Ammon's horn (tissue), 1 donor: Measurements from ENCODE around the gene CTNNA2.
A peak's percentile ranks its signal among the peaks of the same experiment; 100 is the strongest.
"Not testable (repeated sequence)": the region's sequence is repeated elsewhere in the genome, so short reads cannot be mapped to it uniquely, and the experiment has no call there.

Source experiments
- DNase-seq: peaks from one replicate; pipeline ENCODE4 v3.0.0-alpha.2; 2016; ENCODE audit warnings: low spot score

CTNNA2 gene

DNA sequence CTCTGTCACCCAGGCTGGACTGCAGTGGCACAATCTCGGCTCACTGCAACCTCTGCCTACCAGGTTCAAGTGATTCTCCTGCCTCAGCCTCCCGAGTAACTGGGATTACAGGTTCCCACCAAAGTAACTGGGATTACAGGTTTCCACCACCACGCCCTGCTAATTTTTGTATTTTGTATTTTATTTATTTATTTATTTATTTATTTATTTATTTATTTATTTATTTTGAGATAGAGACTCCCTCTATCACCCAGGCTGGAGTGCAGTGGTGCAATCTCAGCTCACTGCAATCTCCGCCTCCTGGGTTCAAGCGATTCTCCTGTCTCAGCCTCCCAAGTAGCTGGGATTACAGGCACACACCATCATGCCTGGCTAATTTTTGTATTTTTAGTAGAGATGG, 633.9 kb downstream of the CTNNA2 start:
- DNase-seq = not testable (repeated sequence)

DNA sequence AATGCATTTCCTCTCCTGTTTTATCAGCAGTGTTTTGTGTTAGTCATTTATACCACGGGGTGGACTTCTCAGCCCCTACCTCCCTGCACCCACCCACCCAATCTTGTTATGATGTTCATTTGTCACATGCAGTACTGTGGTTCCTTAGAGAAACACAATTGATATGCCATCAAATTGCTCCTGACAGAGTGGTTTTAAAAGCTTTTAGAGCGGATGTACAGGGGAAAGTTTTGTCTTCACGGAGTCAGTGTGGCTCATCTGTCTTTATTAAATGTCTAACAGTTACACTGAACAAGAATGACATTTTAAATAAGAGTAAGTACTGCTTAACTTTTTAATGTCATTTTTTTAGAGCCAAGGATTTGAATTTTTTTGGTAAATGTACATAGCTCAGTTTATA, 634.8 kb downstream of the CTNNA2 start:
- DNase-seq = no peak

- DNase-seq = no peak
These were observed 636.1 kb downstream of the CTNNA2 start for GRCh38 chr2:80148906-80149305.

DNA sequence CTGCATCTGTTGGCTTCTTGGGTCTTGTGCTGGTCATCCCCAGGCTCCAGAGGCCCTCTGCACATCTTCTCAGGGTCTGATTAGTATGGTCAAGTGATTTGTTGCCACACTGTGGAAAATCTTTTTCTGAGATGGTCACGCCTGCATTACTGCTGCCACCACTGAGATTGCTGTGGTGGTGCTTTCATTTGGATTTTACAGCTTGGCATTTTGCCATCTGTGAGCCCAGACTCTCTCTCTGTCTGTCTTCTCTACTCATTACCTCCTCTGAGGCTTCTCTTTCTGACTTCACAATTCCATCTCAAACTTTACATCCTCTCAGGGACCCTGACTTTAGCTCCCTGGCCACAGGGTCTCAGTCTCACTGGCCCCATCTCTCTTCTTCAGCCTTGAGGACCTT, 637.1 kb downstream of the CTNNA2 start:
- no peak for DNase-seq

DNA sequence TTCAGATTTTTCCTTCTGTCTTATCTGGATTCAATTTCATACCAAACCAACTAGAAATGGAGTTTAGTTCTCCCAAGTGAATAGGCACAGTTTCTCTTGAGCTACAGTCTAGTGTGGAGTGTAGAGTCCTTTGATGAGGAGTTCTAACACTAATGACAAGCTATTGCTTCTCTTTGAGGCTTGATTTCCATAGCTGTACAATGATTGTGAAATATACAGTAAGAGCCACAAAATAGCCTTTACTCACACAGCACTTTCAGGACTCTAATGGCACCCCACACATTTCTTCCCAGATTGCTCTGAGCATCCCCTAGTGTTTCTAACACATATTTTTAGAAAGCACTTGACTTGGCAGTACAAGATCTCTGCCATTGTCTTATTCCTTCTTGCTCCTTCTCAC, 638.4 kb downstream of the CTNNA2 start:
- DNase-seq = no peak

GRCh38 chr2:80151651-80152050, 638.8 kb downstream of the CTNNA2 start:
- no peak for DNase-seq

GRCh38 chr2:80153151-80153550, 640.3 kb downstream of the CTNNA2 start:
- DNase-seq = no peak

GRCh38 chr2:80153768-80154167, 640.9 kb downstream of the CTNNA2 start:
- no peak for DNase-seq

- DNase-seq = no peak
These were observed 641.5 kb downstream of the CTNNA2 start for GRCh38 chr2:80154231-80154915.

DNA sequence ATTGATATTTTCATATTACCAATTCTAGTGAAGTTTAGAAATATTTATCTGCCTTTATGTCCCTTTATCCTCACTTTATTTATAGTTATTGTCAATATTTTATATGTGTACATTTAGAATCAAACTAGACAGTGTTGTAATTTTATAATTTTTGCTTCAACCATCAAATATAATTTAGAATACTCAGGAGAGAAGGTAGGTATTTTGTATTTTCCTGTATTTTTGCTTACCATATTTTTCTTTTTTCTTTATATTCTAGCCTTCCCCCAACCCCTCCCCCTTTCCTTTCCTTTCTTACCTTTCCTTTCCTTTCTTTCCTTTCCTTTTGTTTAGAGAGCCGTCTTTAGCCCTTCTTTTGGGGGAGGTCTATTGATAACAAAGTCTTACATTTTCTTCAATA, 651.5 kb downstream of the CTNNA2 start:
- DNase-seq = no peak

DNA sequence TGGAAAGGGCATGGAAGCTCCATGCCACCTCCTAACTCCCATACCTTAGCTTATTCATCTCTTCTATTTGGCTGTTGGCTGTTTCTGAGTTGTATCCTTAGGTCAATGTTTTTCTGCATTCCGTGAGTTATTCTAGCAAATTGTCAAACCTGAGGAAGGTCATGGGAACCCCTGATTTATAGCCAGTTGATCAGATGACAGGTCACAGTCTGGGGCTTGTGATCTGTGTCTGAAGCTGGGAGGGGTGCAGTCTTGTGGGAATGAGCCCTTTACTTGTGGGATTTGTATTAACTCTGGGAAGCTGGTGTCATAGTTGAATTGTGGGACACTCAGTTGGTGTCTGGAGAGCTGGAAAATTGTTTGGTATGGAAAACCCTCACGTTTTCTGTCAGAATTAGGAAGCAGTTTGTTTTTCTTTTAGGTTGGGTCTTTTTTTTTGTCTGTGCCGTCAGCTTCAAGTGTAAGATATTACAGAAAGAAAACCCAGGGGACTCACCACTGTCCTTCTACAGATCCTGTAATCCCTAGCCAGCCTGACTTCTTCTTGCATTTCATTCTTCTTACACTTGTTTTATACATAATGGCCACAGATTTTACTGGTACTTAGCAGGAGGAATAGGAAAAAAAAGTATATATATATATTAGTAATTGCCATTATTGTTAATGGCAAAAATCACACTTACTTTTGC, 653.8 kb downstream of the CTNNA2 start:
- DNase-seq = no peak

- no peak for DNase-seq
These were observed 654.5 kb downstream of the CTNNA2 start for GRCh38 chr2:80167284-80167808.

GRCh38 chr2:80168037-80168436, 655.2 kb downstream of the CTNNA2 start:
- no peak for DNase-seq

GRCh38 chr2:80168801-80169200, 656.0 kb downstream of the CTNNA2 start:
- no peak for DNase-seq

GRCh38 chr2:80169811-80170594, 657.2 kb downstream of the CTNNA2 start:
- no peak for DNase-seq

GRCh38 chr2:80185091-80185490, 672.2 kb downstream of the CTNNA2 start:
- no peak for DNase-seq

DNA sequence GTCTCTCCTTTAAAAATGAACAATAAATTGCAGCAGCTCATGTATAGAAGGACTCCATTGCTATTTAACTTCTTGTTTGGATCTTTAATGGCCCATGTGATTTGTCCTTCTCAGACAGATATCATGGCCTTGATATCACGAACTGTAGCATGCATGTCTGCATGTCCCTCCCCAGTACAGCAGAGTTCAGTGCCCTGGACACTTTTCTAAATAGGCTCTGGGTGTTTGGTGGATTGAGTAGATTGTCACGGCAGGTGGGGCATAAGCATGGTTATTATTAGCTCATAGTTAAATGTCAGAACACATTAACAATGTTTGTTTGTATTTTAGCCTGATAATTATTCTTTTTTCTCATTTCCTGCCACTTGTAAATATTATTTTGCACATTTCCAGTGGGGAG, 673.4 kb downstream of the CTNNA2 start:
- DNase-seq = no peak

DNA sequence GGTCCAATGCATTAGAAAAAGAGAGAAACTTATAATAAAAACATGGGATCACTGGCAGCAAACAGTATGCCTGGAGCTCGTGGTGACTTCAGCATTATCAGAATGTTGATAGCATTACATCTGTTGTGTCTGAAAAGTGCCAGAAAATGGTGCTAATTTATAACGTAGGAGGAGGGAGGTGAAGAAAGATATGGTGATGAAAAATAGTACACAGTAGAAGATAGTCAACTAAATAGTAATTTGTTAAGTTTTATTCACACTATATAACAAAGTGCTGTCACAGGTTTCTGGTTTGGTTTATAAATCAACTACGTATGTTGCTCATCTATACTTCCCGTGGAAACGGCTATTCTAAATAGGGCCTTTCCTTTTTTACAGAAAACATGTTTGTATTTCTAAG, 674.3 kb downstream of the CTNNA2 start:
- peak; percentile 45 for DNase-seq

GRCh38 chr2:80190166-80190565, 677.3 kb downstream of the CTNNA2 start:
- no peak for DNase-seq

DNA sequence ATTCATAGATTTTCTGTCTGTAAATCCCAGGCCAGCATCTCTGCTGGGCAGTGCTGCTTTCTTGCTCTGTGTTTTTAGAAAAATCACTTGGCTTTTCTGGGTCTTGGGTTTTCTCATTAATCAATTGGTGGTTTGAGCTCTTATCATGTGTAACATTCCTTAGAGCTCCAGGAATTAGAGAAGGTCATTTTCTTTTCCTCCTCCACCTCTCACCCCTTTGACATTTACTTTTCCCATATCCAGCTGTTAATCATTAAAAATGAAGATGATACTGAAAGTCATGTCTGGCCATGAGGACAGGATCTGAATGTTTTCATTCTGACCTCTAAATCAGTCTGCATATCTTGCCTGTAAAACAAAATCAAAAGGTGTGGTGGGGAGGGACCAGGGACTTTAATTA, 680.7 kb downstream of the CTNNA2 start:
- no peak for DNase-seq

- DNase-seq = no peak
These were observed 682.2 kb downstream of the CTNNA2 start for GRCh38 chr2:80195034-80195433.

- no peak for DNase-seq
These were observed 685.2 kb downstream of the CTNNA2 start for GRCh38 chr2:80198042-80198441.

GRCh38 chr2:80199504-80199903, 686.7 kb downstream of the CTNNA2 start:
- no peak for DNase-seq
